Fibroblast of pulmonary artery (primary cell): ENCODE measurements around the gene PROB1.
"Not testable (repeated sequence)": the region's sequence is repeated elsewhere in the genome, so short reads cannot be mapped to it uniquely, and the experiment has no call there.

Experiments used
- DNase-seq: peaks from one replicate; pipeline ENCODE4 v3.0.0-alpha.2; 2010; ENCODE audit warnings: low read depth
- H3K4me3 ChIP-seq: replicated peaks from 2 replicates; pipeline ENCODE4 v1.5.1; 2011; ENCODE audit warnings: low read depth, mild to moderate bottlenecking, control low read depth, low read length, moderate library complexity
- CTCF ChIP-seq: IDR thresholded peaks from 2 replicates; pipeline ENCODE4 v1.5.1; 2011; ENCODE audit warnings: mild to moderate bottlenecking, control low read depth, low read length, inconsistent platforms; ENCODE audit errors: missing control alignments

PROB1 gene

GRCh38 chr5:139392324-139392677 lies 2.6 kb downstream of the PROB1 start:
- no peak overlapping the region for H3K4me3 ChIP-seq
- no peak for TF ChIP-seq CTCF
- DNase-seq: no peak

- H3K4me3 ChIP-seq: no peak overlapping the region
- no peak for DNase-seq
- no peak for TF ChIP-seq CTCF
Measured at GRCh38 chr5:139391570-139392323, 3.2 kb downstream of the PROB1 start.

DNA sequence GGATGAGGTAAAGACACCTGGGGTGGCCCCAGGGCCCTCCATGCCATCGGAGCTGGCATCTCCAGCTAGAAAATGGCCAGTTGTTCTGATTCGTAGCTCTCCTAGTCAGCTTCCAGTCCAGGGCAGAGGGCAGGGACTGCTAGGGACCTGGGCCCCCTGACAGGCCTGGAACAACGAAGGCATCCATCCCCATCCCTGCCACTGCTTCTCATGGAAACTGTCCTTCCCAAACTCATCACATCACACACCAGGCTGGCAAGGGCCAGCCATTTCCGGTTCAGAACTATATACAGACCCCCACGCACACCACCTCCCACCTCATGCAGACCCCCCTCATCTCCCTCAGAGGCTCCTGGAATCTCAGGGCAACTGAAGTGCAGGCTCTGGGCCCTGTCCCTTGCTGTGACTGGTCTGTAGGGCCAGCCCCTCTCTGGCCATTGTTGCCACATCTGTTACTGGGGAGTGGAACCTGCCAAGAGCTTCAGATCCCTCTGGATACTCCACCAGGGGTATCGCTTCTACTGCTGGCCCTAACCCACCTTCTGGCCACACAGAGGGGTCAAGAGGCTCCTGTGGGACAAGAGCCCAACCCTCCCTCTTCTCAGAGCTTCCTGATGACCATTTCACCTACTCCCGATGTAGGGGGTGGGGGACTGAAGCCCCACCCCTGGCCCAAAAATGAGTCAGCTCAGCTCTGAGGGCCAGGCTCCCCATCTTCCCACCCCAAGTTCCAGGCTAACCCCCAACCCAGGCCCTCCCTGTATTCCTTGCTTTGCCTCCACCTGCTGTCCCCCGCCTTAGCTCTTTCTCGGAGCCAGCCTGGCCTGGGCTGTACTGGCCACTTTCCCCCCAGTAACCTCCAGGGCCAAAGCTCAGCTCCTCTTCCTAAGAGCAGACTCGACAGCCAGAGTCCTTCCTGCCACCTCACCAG lies 4.0 kb downstream of the PROB1 start:
- H3K4me3 ChIP-seq: no peak overlapping the region
- DNase-seq: no peak
- no peak for TF ChIP-seq CTCF

DNA sequence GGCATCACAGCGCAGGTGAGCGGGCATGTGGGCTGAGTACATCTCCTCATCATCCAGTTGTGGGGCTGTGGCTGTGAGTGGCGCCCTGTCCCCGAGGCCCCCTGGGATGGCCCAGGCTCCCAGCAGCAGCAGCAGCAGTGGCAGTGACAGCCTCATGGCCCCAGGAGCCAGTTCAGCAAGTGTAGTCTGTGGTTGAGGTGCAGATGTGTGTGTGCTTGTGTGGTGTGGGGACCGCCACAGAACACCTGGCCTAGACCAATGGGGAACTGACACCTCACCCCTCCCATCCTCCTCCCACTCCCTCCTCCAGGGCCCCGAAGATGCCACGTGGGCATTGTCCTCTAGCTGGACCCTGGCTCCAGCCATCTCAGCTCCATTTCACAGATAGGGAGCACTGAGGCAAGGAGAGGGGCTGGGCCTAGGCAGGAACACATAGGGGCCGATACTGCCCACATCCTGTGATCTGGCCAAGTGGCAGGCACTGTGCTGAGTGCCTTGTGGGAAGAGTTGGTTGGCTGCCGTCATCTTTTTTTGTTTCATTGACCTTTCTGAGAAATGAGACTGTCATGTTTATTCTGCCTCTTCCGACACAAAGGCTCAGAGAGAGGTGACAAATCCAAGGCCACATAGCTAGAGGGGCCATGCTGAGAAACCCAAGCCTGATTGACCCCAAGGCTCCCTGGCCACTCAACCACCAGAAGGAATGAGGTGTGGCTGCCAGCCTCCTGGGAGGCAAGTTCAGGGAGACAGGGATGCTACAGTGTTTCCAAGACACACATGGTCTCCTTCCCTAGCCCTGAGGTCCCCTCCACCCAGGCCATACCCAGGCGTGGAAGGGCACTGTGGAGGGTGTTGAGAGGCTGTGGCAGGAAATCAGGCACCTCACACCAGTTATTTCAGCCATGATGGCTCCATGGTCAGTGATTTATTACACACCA lies 4.9 kb downstream of the PROB1 start, which contains the start of gene MZB1:
Gene MZB1, minus strand, starts transcription at position 213 of the 938 bp plus-strand sequence. Its CDS starts 57 bp downstream, at position 156.
- DNase-seq: no peak
- no peak for TF ChIP-seq CTCF
- H3K4me3 ChIP-seq: no peak within 1 kb of the TSS

- DNase-seq: no peak
- no peak overlapping the region for H3K4me3 ChIP-seq
- TF ChIP-seq CTCF: no peak
Measured at GRCh38 chr5:139388198-139388821, 6.6 kb downstream of the PROB1 start.

DNA sequence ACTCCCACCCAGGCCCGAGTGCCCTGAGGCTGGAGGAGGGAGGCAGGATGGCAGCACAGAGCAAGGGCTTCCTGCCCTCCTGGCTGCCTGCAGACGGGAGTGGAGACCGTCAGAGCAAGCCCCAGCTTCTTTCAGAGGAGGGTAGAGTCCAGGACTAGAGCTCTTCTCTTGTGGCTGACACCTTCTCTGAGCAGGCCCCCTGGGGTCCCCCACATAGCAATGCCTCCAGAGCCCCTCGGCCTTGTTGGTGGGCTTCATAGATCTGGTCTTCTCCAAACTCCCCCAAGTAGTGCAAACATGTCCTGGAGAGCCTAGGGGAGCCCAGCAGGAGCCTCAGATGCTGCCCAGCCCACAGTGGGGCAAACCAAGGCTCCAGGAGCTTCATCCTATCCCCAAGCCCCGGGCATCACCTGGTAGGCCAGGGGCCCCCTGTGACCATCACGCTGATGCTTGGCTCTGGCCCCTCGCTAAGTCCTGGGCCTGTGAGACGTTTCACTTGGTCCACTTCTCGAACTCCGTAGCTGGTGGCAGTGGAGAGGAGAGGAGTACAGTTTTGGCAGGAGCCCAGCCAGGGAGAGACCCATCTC lies 7.2 kb downstream of the PROB1 start:
- TF ChIP-seq CTCF: no peak
- no peak for DNase-seq
- H3K4me3 ChIP-seq: no peak overlapping the region

DNA sequence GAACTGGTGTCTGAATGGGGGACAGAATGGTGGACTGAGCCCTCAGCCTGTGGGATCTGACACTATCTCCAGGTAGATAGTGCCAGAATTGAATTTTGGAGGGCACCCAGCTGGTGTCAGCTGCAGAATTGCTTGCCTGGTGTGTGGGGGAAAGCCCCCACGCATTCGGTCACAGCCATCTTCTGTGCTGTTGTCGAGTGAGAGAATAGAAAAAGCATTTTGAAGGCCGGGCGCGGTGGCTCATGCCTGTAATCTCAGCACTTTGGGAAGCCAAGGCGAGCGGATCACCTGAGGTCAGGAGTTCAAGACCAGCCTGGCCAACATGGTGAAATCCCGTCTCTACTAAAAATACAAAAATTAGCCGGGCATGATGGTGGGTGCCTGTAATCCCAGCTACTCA lies 7.9 kb downstream of the PROB1 start:
- not testable (repeated sequence) for DNase-seq, H3K4me3 ChIP-seq
